ENCODE measurements around the gene KMT5C.

Gene KMT5C

DNA sequence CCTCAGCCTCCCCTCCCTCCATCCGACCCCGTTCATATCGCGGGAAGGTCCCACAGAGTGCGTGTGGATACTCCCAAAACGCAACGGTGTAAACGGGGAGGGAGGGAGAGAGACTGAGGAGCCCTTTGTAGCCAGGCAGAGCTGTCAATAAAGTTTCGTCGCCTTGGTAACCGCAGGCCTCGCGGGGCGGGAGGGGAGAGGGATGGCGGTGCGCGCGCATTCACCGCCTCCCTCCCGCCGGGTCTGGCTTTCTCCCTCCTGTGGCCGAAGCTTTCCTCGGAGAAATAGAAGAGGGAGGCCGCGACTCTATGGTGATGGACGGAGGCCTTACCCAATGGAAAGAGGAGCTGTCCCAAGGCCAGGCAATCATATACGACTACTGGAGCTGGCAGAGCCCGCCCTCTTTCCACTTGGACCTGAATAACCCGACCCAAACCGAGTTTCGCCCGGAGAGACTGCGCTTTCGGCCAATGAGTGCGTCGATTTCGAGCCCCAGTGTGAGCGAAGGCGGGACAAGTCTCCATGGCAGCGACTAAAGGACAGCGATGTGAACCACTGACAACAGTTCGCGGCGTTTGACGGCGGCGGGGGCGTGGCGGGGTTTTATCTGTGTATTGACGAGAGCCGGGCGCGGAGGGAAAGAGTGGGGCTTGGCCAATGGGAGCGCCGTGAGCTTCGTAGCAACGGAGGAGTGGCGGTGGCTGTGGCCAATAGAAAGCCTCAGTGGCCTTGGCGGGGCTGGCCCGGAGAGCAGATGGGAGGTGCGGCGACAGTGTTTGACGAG is at the start of gene KMT5C:
Gene KMT5C, plus strand, starts transcription at position 772 of the 784 bp plus-strand sequence. CDS start 2,061 bp downstream, outside the sequence.
- peak within 1 kb of the TSS; percentile 97 for H3K27ac ChIP-seq
- POLR2A ChIA-PET (ENCODE audit: low non-redundant PET): interaction anchor here (0.5 to 1.0 kb wide), 10 partner anchors 16 to 233 kb away, joined by 3 to 8 read pairs (median 4); partner anchors contain the start of gene TMEM238
- TF ChIP-seq, protein P1, sequence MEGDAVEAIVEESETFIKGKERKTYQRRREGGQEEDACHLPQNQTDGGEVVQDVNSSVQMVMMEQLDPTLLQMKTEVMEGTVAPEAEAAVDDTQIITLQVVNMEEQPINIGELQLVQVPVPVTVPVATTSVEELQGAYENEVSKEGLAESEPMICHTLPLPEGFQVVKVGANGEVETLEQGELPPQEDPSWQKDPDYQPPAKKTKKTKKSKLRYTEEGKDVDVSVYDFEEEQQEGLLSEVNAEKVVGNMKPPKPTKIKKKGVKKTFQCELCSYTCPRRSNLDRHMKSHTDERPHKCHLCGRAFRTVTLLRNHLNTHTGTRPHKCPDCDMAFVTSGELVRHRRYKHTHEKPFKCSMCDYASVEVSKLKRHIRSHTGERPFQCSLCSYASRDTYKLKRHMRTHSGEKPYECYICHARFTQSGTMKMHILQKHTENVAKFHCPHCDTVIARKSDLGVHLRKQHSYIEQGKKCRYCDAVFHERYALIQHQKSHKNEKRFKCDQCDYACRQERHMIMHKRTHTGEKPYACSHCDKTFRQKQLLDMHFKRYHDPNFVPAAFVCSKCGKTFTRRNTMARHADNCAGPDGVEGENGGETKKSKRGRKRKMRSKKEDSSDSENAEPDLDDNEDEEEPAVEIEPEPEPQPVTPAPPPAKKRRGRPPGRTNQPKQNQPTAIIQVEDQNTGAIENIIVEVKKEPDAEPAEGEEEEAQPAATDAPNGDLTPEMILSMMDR (conservative IDR thresholded peaks at IDR 0.05; ENCODE audit: low read depth): no peak
- DNase-seq (ENCODE audit: low spot score): peak; percentile 100
- CTCF ChIA-PET: interaction anchor here (0.5 to 1.4 kb wide), 5 partner anchors 22 to 193 kb away, joined by 3 to 4 read pairs (median 3); partner anchors contain the start of gene TMEM238

DNA sequence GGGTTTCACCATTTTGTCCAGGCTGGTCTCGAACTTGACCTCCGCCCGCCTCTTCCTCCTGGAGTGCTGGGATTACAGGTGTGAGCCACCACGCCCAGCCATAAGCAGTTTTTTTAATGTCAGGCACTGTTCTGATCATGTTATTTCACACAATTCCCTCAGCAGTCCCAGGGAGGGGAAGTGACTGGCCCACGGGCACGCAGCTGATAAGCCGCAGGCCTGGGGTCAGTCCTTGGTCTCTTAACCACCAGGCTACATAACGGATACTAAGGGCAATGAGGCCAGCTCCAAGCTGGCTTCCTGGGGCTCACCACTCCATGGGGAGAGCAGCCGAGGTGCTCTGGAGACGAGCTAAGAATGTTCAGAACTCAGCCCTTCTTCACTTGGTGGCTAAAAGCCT is 42.4 kb upstream of the KMT5C start:
- no peak for DNase-seq (ENCODE audit: low spot score)
- no peak overlapping the region for H3K27ac ChIP-seq
- ChIA-PET POLR2A (ENCODE audit: low non-redundant PET) (no interaction called here), CTCF (interaction anchor here (1.1 to 1.3 kb wide), 2 partner anchors 15 to 86 kb away, joined by 3 read pairs; no protein-coding TSS in a partner anchor)
- TF ChIP-seq, protein P1 (conservative IDR thresholded peaks at IDR 0.05; ENCODE audit: low read depth): no peak

DNA sequence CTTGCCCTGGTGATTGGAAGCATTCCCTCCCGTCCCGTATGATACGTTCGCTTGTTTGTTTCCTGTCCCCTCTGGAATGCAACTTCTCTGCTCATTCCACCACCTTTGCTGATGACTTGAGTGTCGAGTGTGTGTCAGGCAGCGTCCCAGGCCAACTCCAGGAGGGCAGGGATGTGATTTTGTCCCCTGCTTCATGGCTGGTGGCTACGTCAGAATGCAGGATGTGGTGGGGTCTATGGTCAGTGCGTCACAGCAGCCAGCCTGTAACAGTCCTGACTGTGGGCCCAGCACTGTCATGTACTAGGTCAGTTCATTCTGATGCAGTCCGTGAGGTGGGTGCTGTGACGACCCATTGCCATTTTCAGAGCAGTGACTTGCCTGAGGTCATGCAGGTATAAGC is 39.7 kb upstream of the KMT5C start:
- TF ChIP-seq, protein P1 (conservative IDR thresholded peaks at IDR 0.05; ENCODE audit: low read depth): no peak
- ChIA-PET POLR2A (ENCODE audit: low non-redundant PET) (no interaction called here), CTCF (interaction anchor here (3.4 kb wide), 1 partner anchor 84 kb away, joined by 21 read pairs; the partner anchor contains the start of gene TMEM238)
- DNase-seq (ENCODE audit: low spot score): no peak
- H3K27ac ChIP-seq: no peak overlapping the region

DNA sequence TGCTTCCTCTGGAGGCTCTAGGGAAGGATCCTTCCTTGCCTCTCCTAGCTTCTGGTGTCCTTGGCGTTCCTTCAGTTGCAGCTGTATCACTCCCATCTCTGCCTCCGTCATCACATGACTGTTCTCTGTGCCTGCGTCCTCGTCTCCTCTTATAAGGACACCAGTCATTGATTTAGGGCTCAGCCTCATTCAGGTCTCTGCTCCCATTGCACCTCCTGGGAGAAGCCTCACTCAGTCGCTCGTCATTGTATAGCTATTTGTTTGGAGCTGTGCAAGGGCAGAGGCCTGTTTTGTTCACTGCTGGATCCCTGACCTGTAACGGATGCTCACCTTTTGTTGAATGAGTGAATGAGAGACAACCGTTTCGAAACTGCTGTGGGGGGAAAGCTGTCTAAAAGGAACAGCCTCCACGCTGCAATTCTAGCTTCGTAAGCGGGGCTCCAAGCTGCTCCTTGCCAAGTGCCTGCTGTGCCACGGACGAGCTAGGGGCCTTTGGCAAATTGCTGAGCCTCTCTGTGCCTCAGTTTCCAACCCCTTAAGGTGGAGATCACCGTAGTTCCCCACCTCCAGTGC is 38.7 kb upstream of the KMT5C start:
- DNase-seq (ENCODE audit: low spot score): no peak
- TF ChIP-seq, protein P1 (conservative IDR thresholded peaks at IDR 0.05; ENCODE audit: low read depth): no peak
- peak overlapping the region; percentile 54 for H3K27ac ChIP-seq
- ChIA-PET POLR2A (ENCODE audit: low non-redundant PET) (interaction anchor here (0.9 kb wide), 1 partner anchor 83 kb away, joined by 9 read pairs; the partner anchor contains the start of gene TMEM238), CTCF (interaction anchor here (0.6 to 3.4 kb wide), 17 partner anchors 9 to 231 kb away, joined by 3 to 21 read pairs (median 3); partner anchors contain the start of gene TMEM238)

GRCh38 chr19:55301459-55302317 is 38.0 kb upstream of the KMT5C start:
- DNase-seq (ENCODE audit: low spot score): peak; percentile 98
- POLR2A ChIA-PET (ENCODE audit: low non-redundant PET): interaction anchor here (0.9 to 1.0 kb wide), 2 partner anchors 38 to 82 kb away, joined by 4 to 9 read pairs; partner anchors contain the start of genes KMT5C and TMEM238
- CTCF ChIA-PET: interaction anchor here (0.6 to 3.4 kb wide), 25 partner anchors 10 to 285 kb away, joined by 3 to 21 read pairs (median 3); partner anchors contain the start of genes GARIN5B, KMT5C, TMEM190 and TMEM238
- H3K27ac ChIP-seq: peak overlapping the region; percentile 54
- TF ChIP-seq, protein P1 (conservative IDR thresholded peaks at IDR 0.05; ENCODE audit: low read depth): peak; percentile 93

Data from RWPE1 (cell line).